ENCODE results near the gene PLXNA4.

The PLXNA4 gene

GRCh38 chr7:132486274-132486610, 90.0 kb downstream of the PLXNA4 start:
- Histone ChIP-seq H2AFZ (ENCODE audit: low read depth, low read length) (no peak overlapping the region), H3K4me2 (ENCODE audit: low read length) (no peak overlapping the region), H3K9ac (ENCODE audit: low read length) (no peak overlapping the region)

DNA sequence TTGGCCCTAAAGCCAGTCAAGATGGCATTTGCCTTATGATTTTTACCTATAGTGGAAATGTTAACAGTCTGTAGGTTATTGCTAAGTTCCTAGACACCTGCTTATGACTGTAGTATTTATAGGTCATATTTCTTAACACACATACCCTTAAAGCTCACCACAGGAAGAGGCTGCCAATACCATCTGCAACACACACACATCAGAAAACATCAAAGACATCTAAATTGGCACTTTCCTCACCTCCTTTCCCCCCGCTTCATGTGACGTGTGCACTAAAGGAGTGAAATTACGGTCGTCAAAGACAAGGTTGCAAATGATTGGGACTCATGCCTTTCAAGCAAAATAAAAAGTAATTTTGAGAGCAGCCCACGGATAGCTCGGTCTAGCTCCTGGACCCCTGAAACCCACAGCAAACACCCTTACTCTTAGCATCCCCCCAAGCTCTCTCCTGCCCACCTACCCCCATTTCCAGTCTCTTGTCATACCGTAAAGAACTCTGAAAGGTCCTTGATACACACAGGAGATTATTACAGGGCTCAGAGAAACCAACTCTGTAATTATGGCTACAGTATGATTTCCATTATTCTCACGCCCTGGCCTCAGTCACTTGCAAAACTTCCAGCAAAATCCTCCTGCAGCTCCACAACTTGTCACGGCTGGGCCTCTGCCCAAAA, 90.5 kb downstream of the PLXNA4 start:
- Histone ChIP-seq H3K36me3 (replicated peaks; ENCODE audit: low read depth, low read length) (no peaks in the 10 kb centered on the region), H3K9me3 (ENCODE audit: insufficient read depth, low read length) (no peaks in the 10 kb centered on the region), H3K4me2 (ENCODE audit: low read length) (no peak overlapping the region), H3K27me3 (ENCODE audit: low read depth, low read length) (peaks cover 33% of the 10 kb centered on the region), H3K79me2 (ENCODE audit: low read length) (no peaks in the 10 kb centered on the region), H4K20me1 (ENCODE audit: insufficient read depth, low read length) (no peaks in the 10 kb centered on the region), H3K4me3 (ENCODE audit: low read length) (no peak overlapping the region), H2AFZ (ENCODE audit: low read depth, low read length) (no peak overlapping the region), H3K9ac (ENCODE audit: low read length) (no peak overlapping the region), H3K27ac (ENCODE audit: low read length) (no peak overlapping the region), H3K4me1 (ENCODE audit: low read length) (no peaks in the 10 kb centered on the region)
- no peak for TF ChIP-seq EZH2phosphoT487 (IDR thresholded peaks at IDR 0.05; ENCODE audit: low read depth)
- no peak for TF ChIP-seq CTCF (IDR thresholded peaks at IDR 0.05; ENCODE audit: low read depth, low read length)

More at GRCh38 chr7:132486274-132486610, 90.0 kb downstream of the PLXNA4 start:
- Histone ChIP-seq H3K4me1 (ENCODE audit: low read length) (no peaks in the 10 kb centered on the region), H3K4me3 (ENCODE audit: low read length) (no peak overlapping the region), H4K20me1 (ENCODE audit: insufficient read depth, low read length) (no peaks in the 10 kb centered on the region), H3K27ac (ENCODE audit: low read length) (no peak overlapping the region), H3K27me3 (ENCODE audit: low read depth, low read length) (peaks cover 33% of the 10 kb centered on the region), H3K79me2 (ENCODE audit: low read length) (no peaks in the 10 kb centered on the region), H3K9me3 (ENCODE audit: insufficient read depth, low read length) (no peaks in the 10 kb centered on the region), H3K36me3 (replicated peaks; ENCODE audit: low read depth, low read length) (no peaks in the 10 kb centered on the region)
- TF ChIP-seq CTCF (IDR thresholded peaks at IDR 0.05; ENCODE audit: low read depth, low read length), result no peak
- TF ChIP-seq EZH2phosphoT487 (IDR thresholded peaks at IDR 0.05; ENCODE audit: low read depth), result no peak

- Histone ChIP-seq H3K27me3 (ENCODE audit: low read depth, low read length) (peaks cover 33% of the 10 kb centered on the region), H2AFZ (ENCODE audit: low read depth, low read length) (no peak overlapping the region), H3K4me2 (ENCODE audit: low read length) (no peak overlapping the region), H3K9ac (ENCODE audit: low read length) (no peak overlapping the region), H3K4me1 (ENCODE audit: low read length) (no peaks in the 10 kb centered on the region), H3K27ac (ENCODE audit: low read length) (no peak overlapping the region), H3K36me3 (replicated peaks; ENCODE audit: low read depth, low read length) (no peaks in the 10 kb centered on the region), H3K4me3 (ENCODE audit: low read length) (no peak overlapping the region), H4K20me1 (ENCODE audit: insufficient read depth, low read length) (no peaks in the 10 kb centered on the region), H3K79me2 (ENCODE audit: low read length) (no peaks in the 10 kb centered on the region), H3K9me3 (ENCODE audit: insufficient read depth, low read length) (no peaks in the 10 kb centered on the region)
- TF ChIP-seq CTCF (IDR thresholded peaks at IDR 0.05; ENCODE audit: low read depth, low read length) (no peak), EZH2phosphoT487 (IDR thresholded peaks at IDR 0.05; ENCODE audit: low read depth) (no peak)
Measured at GRCh38 chr7:132485136-132485535, 91.1 kb downstream of the PLXNA4 start.

- no peaks in the 10 kb centered on the region for H3K4me1 ChIP-seq (ENCODE audit: low read length)
- H3K4me2 ChIP-seq (ENCODE audit: low read length), result no peak overlapping the region
- no peak for TF ChIP-seq EZH2phosphoT487 (IDR thresholded peaks at IDR 0.05; ENCODE audit: low read depth)
- no peak for TF ChIP-seq CTCF (IDR thresholded peaks at IDR 0.05; ENCODE audit: low read depth, low read length)
- no peak overlapping the region for H3K27ac ChIP-seq (ENCODE audit: low read length)
- H3K79me2 ChIP-seq (ENCODE audit: low read length), result no peaks in the 10 kb centered on the region
- peaks cover 25% of the 10 kb centered on the region for H3K27me3 ChIP-seq (ENCODE audit: low read depth, low read length)
- no peak overlapping the region for H2AFZ ChIP-seq (ENCODE audit: low read depth, low read length)
- H3K4me3 ChIP-seq (ENCODE audit: low read length), result no peak overlapping the region
- H3K9me3 ChIP-seq (ENCODE audit: insufficient read depth, low read length), result no peaks in the 10 kb centered on the region
- no peaks in the 10 kb centered on the region for H4K20me1 ChIP-seq (ENCODE audit: insufficient read depth, low read length)
- no peaks in the 10 kb centered on the region for H3K36me3 ChIP-seq (replicated peaks; ENCODE audit: low read depth, low read length)
- no peak overlapping the region for H3K9ac ChIP-seq (ENCODE audit: low read length)
Measured at GRCh38 chr7:132482866-132483265, 93.4 kb downstream of the PLXNA4 start.
